Measurements from ENCODE around the gene RPS6KC1. TPM values are rescaled to one million over a fixed set of nuclear protein-coding genes. Genes with fewer than 3 reads are reported as not detected.
"Not testable (repeated sequence)": the region's sequence is repeated elsewhere in the genome, so short reads cannot be mapped to it uniquely, and the experiment has no call there.

Gene RPS6KC1
- total RNA-seq, 1 experiment from 2014 or later: 16.4 TPM

DNA sequence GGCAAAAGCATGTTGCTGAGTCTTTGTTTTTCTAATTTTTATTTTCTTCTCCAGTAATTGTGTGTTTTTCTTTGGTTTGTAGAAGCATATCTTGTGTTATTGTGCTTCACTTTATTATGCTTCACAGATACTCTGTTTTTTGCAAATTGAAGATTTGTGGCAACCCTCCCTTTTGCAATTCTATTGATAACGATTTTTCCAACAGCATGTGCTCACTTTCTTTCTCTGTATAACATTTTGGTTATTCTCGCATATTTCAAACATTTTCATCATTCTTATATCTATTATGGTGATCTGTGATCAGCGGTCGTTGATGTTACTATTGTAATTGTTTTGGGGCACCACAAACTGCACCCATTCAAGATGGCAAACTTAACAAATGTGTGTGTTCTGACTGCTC is 31.6 kb upstream of the RPS6KC1 start:
- Histone ChIP-seq H3K9me3 (ENCODE audit: insufficient read depth, low read depth) (no peaks in the 10 kb centered on the region), H3K4me3 (no peak overlapping the region), H3K4me1 (replicated peaks; ENCODE audit: insufficient read depth) (peaks cover 5% of the 10 kb centered on the region; the same call in 1 of the 2 replicates), H3K27ac (no peak overlapping the region), H3K9me2 (ENCODE audit: insufficient read depth) (no peaks in the 10 kb centered on the region), H4K20me1 (ENCODE audit: insufficient read depth) (no peaks in the 10 kb centered on the region), H3K36me3 (ENCODE audit: low read depth) (no peaks in the 10 kb centered on the region), H2AFZ (no peak overlapping the region), H3F3A (ENCODE audit: insufficient read depth, low read depth) (no peaks in the 10 kb centered on the region; the same call in 1 of the 2 replicates), H3K79me2 (ENCODE audit: low read depth) (peaks cover 7% of the 10 kb centered on the region), H3K4me2 (no peak overlapping the region), H3K27me3 (ENCODE audit: insufficient read depth, low read depth) (0 out of 2 replicates have a peak, but pooled peaks cover 4% of the 10 kb centered on the region)
- no peak for DNase-seq
- intact Hi-C loops (cut with micrococcal nuclease; ENCODE audit: unreplicated experiment): loop anchor here (5.0 kb wide), 1 partner anchor 1293 kb away; no protein-coding TSS in a partner anchor
- BruUV-seq (replicated peaks): no TSS peak
- ChIA-PET POLR2A (ENCODE audit: unreplicated experiment) (no interaction called here), CTCF (no interaction called here)
- TF ChIP-seq EZH2 (IDR thresholded peaks at IDR 0.05; ENCODE audit: low read depth): no peak
- TF ChIP-seq, protein P1, sequence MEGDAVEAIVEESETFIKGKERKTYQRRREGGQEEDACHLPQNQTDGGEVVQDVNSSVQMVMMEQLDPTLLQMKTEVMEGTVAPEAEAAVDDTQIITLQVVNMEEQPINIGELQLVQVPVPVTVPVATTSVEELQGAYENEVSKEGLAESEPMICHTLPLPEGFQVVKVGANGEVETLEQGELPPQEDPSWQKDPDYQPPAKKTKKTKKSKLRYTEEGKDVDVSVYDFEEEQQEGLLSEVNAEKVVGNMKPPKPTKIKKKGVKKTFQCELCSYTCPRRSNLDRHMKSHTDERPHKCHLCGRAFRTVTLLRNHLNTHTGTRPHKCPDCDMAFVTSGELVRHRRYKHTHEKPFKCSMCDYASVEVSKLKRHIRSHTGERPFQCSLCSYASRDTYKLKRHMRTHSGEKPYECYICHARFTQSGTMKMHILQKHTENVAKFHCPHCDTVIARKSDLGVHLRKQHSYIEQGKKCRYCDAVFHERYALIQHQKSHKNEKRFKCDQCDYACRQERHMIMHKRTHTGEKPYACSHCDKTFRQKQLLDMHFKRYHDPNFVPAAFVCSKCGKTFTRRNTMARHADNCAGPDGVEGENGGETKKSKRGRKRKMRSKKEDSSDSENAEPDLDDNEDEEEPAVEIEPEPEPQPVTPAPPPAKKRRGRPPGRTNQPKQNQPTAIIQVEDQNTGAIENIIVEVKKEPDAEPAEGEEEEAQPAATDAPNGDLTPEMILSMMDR (conservative IDR thresholded peaks at IDR 0.05): no peak

DNA sequence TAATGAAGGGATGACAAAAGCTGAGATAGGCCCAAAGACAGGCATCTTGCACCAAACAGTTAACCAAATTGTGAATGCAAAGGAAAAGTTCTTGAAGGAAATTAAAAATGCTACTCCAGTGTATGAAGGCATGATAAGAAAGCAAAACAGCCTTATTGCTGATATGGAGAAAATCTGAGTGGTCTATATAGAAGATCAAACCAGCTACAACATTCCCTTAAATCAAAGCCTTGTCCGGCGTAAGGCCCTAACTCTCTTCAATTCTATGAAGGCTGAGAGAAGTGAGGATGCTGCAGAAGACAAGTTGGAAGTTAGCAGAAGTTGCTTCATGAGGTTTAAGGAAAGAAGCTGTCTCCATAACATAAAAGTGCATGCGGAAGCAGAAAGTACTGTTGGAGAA is 31.0 kb upstream of the RPS6KC1 start:
- intact Hi-C loops (cut with micrococcal nuclease; ENCODE audit: unreplicated experiment): no loop called here
- no peak overlapping the region for H2AFZ ChIP-seq
- no peak overlapping the region for H3K4me2 ChIP-seq
- H3K79me2 ChIP-seq (ENCODE audit: low read depth): peaks cover 2% of the 10 kb centered on the region
- H3F3A ChIP-seq (ENCODE audit: insufficient read depth, low read depth): no peaks in the 10 kb centered on the region; the same call in 1 of the 2 replicates
- H3K27ac ChIP-seq: no peak overlapping the region
- H4K20me1 ChIP-seq (ENCODE audit: insufficient read depth): no peaks in the 10 kb centered on the region
- DNase-seq: no peak
- no TSS peak for BruUV-seq (replicated peaks)
- ChIA-PET POLR2A (ENCODE audit: unreplicated experiment) (no interaction called here), CTCF (no interaction called here)
- no peaks in the 10 kb centered on the region for H3K9me2 ChIP-seq (ENCODE audit: insufficient read depth)
- no peak overlapping the region for H3K4me3 ChIP-seq
- H3K4me1 ChIP-seq (replicated peaks; ENCODE audit: insufficient read depth): 0 out of 2 replicates have a peak, but pooled peaks cover 4% of the 10 kb centered on the region
- H3K36me3 ChIP-seq (ENCODE audit: low read depth): no peaks in the 10 kb centered on the region
- H3K27me3 ChIP-seq (ENCODE audit: insufficient read depth, low read depth): 0 out of 2 replicates have a peak, but pooled peaks cover 4% of the 10 kb centered on the region
- TF ChIP-seq, protein P1 (conservative IDR thresholded peaks at IDR 0.05): no peak
- TF ChIP-seq EZH2 (IDR thresholded peaks at IDR 0.05; ENCODE audit: low read depth): no peak
- H3K9me3 ChIP-seq (ENCODE audit: insufficient read depth, low read depth): peaks cover under 1% of the 10 kb centered on the region; the same call in 1 of the 2 replicates

DNA sequence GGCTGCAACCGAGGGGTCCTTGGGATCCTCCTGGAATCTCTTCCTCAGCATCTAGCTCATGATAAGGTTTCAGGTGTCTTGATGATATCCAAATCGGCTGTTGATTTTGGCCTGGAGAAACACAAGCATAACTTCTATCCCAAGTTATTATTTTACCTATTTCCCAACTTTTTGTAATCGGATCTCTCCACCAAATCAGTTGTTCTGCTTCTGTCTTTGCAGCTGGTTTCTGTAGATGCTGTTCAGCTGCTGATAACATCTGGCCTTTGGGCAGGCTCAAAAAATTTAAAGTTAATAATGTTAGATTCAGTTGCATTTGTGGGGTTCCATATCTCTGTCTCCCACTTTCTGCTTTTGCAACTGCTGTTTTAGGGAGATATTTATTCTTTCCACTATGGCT is 24.0 kb upstream of the RPS6KC1 start:
- intact Hi-C loops (cut with micrococcal nuclease; ENCODE audit: unreplicated experiment); H4K20me1 ChIP-seq (ENCODE audit: insufficient read depth); H3K36me3 ChIP-seq (ENCODE audit: low read depth); H3K4me3 ChIP-seq; H3K9me2 ChIP-seq (ENCODE audit: insufficient read depth); DNase-seq; BruUV-seq (replicated peaks); POLR2A ChIA-PET (ENCODE audit: unreplicated experiment); H3K4me1 ChIP-seq (replicated peaks; ENCODE audit: insufficient read depth); H3K27ac ChIP-seq; H3K9me3 ChIP-seq (ENCODE audit: insufficient read depth, low read depth); CTCF ChIA-PET; H3K4me2 ChIP-seq; H3K79me2 ChIP-seq (ENCODE audit: low read depth); H2AFZ ChIP-seq; H3F3A ChIP-seq (ENCODE audit: insufficient read depth, low read depth): not testable (repeated sequence)
- H3K27me3 ChIP-seq (ENCODE audit: insufficient read depth, low read depth): peaks cover 29% of the 10 kb centered on the region

DNA sequence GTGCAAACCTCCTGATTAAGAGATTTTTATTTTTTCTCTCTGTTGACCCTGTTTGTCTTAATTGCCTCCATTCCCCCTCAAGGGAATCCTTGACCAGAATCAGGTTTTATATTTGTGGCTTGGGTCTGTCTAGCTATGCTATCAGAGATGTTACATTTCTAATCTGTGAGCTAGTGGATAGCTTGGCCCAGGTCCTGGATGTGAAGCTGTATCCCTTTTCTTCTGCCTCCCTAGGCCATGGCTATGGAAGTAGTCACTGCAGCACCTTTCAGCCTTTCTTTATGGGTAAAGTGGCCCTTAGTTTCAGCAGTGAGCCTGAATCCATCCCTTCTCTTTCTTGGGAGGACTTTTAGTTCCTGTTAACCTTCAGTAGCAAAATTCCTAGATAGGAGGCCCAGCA is 18.4 kb upstream of the RPS6KC1 start:
- Histone ChIP-seq H3F3A (ENCODE audit: insufficient read depth, low read depth) (no peaks in the 10 kb centered on the region), H3K9me2 (ENCODE audit: insufficient read depth) (no peaks in the 10 kb centered on the region), H3K36me3 (ENCODE audit: low read depth) (no peaks in the 10 kb centered on the region), H4K20me1 (ENCODE audit: insufficient read depth) (no peaks in the 10 kb centered on the region), H2AFZ (no peak overlapping the region), H3K4me2 (no peak overlapping the region), H3K4me3 (no peak overlapping the region), H3K9me3 (ENCODE audit: insufficient read depth, low read depth) (no peaks in the 10 kb centered on the region), H3K79me2 (ENCODE audit: low read depth) (no peaks in the 10 kb centered on the region), H3K4me1 (replicated peaks; ENCODE audit: insufficient read depth) (no peaks in the 10 kb centered on the region), H3K27ac (no peak overlapping the region), H3K27me3 (ENCODE audit: insufficient read depth, low read depth) (peaks cover 11% of the 10 kb centered on the region)
- no TSS peak for BruUV-seq (replicated peaks)
- ChIA-PET CTCF (no interaction called here), POLR2A (ENCODE audit: unreplicated experiment) (no interaction called here)
- DNase-seq: no peak
- intact Hi-C loops (cut with micrococcal nuclease; ENCODE audit: unreplicated experiment): no loop called here
- TF ChIP-seq, protein P1 (conservative IDR thresholded peaks at IDR 0.05): no peak
- no peak for TF ChIP-seq EZH2 (IDR thresholded peaks at IDR 0.05; ENCODE audit: low read depth)

Measured in PC-9 (cell line).